Neuron (in vitro differentiated cells): ENCODE data around the gene ARCN1.
A peak's percentile ranks its signal among the peaks of the same experiment; 100 is the strongest.

Source experiments
- H2AFZ ChIP-seq: one replicate; pipeline ENCODE4 v1.6.1; 2013; ENCODE audit warnings: low read depth, mild to moderate bottlenecking, inconsistent platforms, low read length, moderate library complexity
- H3K27me3 ChIP-seq: one replicate; pipeline ENCODE4 v1.6.1; 2013; ENCODE audit warnings: low read length; ENCODE audit not compliant: insufficient read depth
- H3K36me3 ChIP-seq: one replicate; pipeline ENCODE4 v1.6.1; 2013; ENCODE audit warnings: low read length; ENCODE audit not compliant: insufficient read depth
- H3K4me1 ChIP-seq: one replicate; pipeline ENCODE4 v1.6.1; 2013; ENCODE audit warnings: low read length; ENCODE audit not compliant: insufficient read depth
- H3K4me3 ChIP-seq: 2 replicates; pipeline ENCODE4 v1.5.1; 2013; ENCODE audit warnings: mild to moderate bottlenecking, low read length, moderate library complexity
- H3K9me3 ChIP-seq: one replicate; pipeline ENCODE4 v1.6.1; 2013; ENCODE audit warnings: low read length

Gene ARCN1

DNA sequence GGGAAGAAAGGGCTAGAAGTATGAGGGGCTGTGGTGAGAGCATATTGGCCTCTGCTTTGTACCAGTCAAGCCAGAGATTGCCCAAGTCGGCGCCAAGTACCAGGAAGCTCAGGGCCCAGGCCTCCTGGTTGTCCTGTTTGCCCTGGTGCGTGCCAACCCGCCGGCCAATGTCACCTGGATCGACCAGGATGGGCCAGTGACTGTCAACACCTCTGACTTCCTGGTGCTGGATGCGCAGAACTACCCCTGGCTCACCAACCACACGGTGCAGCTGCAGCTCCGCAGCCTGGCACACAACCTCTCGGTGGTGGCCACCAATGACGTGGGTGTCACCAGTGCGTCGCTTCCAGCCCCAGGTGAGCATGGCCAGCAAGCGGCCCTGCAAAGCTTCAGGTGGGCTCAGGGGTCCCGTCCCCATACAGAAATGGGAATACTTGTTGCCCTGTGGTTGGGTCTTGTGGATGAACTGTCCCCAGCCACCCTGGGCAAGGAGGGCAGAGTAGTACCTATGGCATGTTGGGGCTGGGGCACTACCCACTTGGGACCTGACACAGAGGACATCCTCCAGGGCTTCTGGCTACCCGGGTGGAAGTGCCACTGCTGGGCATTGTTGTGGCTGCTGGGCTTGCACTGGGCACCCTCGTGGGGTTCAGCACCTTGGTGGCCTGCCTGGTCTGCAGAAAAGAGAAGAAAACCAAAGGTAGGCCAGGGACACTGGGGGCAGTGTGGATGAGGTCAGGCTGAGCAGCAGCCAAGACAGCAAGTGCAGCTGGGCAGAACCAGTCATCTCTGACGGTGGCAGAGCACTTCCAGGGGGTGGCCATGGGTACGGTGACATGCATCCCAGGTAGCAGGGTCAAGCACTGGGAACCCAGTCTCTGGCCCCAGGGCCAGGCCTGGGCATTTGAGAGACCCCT lies 39.1 kb upstream of the ARCN1 start:
- Histone ChIP-seq H3K9me3 (no peaks in the 10 kb centered on the region), H3K27me3 (no peaks in the 10 kb centered on the region), H2AFZ (no peak overlapping the region), H3K36me3 (peaks cover 32% of the 10 kb centered on the region), H3K4me3 (no peak overlapping the region), H3K4me1 (peaks cover 11% of the 10 kb centered on the region)

DNA sequence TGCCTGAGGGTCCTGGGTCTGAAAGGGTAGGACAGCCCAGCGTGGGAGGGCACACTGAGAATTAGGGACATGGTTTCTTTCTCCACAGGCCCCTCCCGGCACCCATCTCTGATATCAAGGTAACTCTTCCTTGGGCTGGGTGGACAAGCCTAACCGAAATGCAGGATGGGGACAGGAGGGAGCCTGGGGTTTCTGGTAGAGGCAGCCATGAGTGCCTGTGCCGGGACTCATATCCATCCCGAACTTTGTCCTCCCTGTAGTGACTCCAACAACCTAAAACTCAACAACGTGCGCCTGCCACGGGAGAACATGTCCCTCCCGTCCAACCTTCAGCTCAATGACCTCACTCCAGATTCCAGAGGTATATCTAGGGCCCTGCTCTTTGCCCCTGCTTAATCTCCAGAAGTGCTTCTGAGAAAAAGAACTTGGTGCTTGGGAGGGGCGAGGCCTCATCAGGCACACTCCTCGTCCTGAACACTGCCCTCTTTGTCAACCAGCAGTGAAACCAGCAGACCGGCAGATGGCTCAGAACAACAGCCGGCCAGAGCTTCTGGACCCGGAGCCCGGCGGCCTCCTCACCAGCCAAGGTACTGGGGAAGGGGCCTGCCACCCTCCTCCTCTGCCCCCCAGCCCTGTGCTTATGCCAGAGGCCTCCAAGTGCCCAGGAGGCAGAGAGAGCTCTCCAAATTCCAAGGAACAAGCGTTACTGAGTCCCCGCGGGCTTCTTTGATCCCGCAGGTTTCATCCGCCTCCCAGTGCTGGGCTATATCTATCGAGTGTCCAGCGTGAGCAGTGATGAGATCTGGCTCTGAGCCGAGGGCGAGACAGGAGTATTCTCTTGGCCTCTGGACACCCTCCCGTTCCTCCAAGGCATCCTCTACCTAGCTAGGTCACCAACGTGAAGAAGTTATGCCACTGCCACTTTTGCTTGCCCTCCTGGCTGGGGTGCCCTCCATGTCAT lies 38.2 kb upstream of the ARCN1 start:
- Histone ChIP-seq H3K36me3 (peaks cover 23% of the 10 kb centered on the region), H3K4me1 (peaks cover 11% of the 10 kb centered on the region), H3K4me3 (no peak overlapping the region), H3K9me3 (no peaks in the 10 kb centered on the region), H2AFZ (no peak overlapping the region), H3K27me3 (no peaks in the 10 kb centered on the region)

DNA sequence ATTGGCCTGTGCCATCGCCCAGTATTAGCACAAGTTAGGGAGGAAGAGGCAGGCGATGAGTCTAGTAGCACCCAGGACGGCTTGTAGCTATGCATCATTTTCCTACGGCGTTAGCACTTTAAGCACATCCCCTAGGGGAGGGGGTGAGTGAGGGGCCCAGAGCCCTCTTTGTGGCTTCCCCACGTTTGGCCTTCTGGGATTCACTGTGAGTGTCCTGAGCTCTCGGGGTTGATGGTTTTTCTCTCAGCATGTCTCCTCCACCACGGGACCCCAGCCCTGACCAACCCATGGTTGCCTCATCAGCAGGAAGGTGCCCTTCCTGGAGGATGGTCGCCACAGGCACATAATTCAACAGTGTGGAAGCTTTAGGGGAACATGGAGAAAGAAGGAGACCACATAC lies 36.9 kb upstream of the ARCN1 start:
- peaks cover 4% of the 10 kb centered on the region for H3K4me1 ChIP-seq
- H2AFZ ChIP-seq: no peak overlapping the region
- H3K9me3 ChIP-seq: no peaks in the 10 kb centered on the region
- no peak overlapping the region for H3K4me3 ChIP-seq
- no peaks in the 10 kb centered on the region for H3K27me3 ChIP-seq
- H3K36me3 ChIP-seq: peaks cover 23% of the 10 kb centered on the region

DNA sequence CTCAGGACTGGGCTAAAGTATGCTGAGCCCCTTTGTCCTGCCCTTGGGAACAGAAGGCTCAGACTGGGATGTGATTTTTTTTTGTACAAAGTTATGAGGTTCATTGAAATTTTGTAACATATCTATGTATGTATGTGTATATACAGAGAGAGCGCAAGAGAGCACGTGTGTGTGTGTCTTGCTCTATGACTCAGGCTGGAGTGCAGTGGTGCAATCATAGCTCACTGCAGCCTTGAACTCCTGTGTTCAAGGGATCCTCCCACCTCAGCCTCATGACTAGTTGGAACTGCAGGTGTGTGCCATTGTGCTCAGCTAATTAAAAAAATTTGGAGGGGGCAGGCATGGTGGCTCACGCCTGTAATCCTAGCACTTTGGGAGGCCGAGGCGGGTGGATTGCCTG lies 35.5 kb upstream of the ARCN1 start:
- peaks cover 4% of the 10 kb centered on the region for H3K4me1 ChIP-seq
- no peak overlapping the region for H3K4me3 ChIP-seq
- no peak overlapping the region for H2AFZ ChIP-seq
- H3K27me3 ChIP-seq: no peaks in the 10 kb centered on the region
- peaks cover 32% of the 10 kb centered on the region for H3K36me3 ChIP-seq
- H3K9me3 ChIP-seq: no peaks in the 10 kb centered on the region

DNA sequence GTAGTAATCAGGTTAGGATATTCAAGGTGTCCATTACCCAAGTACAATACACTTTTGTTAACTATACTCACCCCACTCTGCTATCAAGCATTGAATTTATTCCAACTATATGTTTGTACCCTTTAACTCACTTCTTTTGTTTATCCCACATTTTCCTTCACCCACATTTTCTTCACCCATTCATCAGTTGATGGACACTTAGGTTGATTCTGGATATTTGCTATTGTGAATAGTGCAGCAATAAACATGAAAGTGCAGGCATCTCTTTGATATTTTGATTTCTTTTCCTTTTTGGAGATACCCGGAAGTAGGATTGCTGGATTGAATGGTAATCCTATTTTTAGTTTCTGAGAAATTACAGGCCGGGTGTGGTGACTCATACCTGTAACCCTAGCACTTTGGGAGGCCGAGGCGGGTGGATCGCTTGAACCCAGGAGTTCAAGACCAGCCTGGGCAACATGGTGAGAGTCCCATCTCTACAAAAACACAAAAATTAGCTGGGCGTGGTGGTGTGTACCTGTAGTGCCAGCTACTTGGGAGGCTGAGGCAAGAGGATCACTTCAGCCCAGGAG lies 34.7 kb upstream of the ARCN1 start:
- Histone ChIP-seq H3K36me3 (peaks cover 38% of the 10 kb centered on the region), H3K9me3 (no peaks in the 10 kb centered on the region), H2AFZ (no peak overlapping the region), H3K27me3 (no peaks in the 10 kb centered on the region), H3K4me3 (no peak overlapping the region), H3K4me1 (no peaks in the 10 kb centered on the region)

DNA sequence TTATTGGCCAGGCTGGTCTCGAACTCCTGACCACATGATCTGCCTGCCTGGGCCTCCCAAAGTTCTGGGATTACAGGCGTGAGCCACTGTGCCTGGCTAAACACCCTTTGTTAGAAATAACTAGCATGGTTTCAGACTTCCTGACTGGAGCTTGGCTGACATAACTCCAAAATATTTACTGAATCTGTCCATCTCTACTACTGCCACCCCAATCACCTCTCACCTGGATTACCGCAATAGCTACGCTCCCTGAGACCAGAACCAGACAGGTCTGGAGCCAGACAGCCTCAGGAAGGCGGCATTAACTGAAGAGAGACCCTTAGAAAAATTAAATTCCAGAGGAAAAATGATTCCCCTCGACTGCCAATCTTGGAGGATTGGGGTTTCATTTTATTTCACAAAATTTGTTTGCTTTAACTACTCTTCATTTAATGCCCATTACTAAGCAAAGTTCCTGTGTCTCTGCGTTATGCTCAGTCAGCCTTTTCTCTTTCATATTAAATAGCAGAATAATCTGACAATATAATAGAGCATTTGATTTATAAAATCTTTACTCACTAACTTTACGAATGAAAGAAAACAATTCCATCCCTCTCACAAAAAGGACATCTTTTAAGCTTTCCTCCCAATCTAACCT lies 28.1 kb upstream of the ARCN1 start:
- no peaks in the 10 kb centered on the region for H3K4me1 ChIP-seq
- no peak overlapping the region for H3K4me3 ChIP-seq
- H3K27me3 ChIP-seq: no peaks in the 10 kb centered on the region
- H2AFZ ChIP-seq: no peak overlapping the region
- H3K36me3 ChIP-seq: peaks cover 42% of the 10 kb centered on the region
- no peaks in the 10 kb centered on the region for H3K9me3 ChIP-seq

DNA sequence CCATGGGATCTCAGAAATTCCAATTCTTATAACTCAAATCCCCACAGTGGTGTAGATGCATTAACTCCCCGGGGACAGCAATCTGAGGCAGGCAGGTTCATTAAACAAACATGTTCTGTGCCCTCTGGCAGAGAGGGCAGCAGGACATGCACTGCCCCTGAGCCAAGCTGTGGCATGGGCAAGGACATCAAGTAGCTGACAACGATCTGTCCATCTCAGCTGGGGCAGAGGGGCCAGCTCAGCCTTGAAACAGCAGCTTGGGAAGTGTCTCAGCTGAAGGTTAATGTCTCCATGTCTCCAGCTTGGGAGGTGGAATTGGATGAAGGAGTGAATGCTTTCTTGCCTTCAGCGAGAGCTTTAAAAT lies 27.6 kb upstream of the ARCN1 start:
- H3K4me3 ChIP-seq: no peak overlapping the region
- H3K36me3 ChIP-seq: peaks cover 42% of the 10 kb centered on the region
- H3K4me1 ChIP-seq: no peaks in the 10 kb centered on the region
- no peak overlapping the region for H2AFZ ChIP-seq
- no peaks in the 10 kb centered on the region for H3K9me3 ChIP-seq
- H3K27me3 ChIP-seq: no peaks in the 10 kb centered on the region

DNA sequence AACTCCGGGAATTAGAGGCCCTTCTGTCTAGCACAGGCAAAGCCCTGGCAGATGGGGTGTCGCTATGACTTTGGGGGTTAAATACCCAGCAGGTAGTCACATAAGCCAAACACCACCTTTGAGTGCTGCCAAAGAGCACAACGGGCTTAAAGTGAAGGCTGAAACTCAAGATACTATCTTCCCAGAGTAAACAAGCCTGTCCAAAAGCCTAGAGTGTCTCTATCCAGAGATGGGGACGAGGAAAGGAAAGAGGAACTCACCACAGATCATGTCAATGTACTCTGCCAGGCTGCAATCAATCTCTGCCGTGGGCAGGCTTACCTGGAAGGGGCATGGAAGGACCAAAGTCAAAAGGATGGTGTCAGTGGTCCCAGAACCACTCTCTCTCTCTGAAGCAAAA lies 26.7 kb upstream of the ARCN1 start:
- H3K27me3 ChIP-seq: no peaks in the 10 kb centered on the region
- no peak overlapping the region for H3K4me3 ChIP-seq
- peaks cover 44% of the 10 kb centered on the region for H3K36me3 ChIP-seq
- no peak overlapping the region for H2AFZ ChIP-seq
- H3K9me3 ChIP-seq: no peaks in the 10 kb centered on the region
- no peaks in the 10 kb centered on the region for H3K4me1 ChIP-seq

DNA sequence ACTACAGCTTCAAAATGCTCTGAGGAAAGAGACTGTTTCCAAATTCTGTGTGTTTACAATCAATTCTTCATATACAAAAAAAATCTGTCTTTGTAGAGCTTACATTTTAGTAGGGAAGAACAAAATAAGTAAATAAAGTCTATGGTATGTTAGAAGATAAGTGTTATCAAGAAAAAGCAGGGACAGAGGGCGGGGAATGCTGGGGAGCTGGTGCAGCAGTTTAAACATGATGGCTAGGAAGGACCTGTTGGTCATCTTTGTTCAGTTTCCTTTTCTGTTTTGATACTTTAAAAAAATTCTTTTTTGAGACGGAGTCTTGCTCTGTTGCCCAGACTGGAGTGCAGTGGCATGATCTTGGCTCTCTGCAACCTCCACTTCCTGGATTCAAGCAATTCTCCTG lies 25.1 kb upstream of the ARCN1 start:
- peaks cover 42% of the 10 kb centered on the region for H3K36me3 ChIP-seq
- no peak overlapping the region for H2AFZ ChIP-seq
- no peak overlapping the region for H3K4me3 ChIP-seq

DNA sequence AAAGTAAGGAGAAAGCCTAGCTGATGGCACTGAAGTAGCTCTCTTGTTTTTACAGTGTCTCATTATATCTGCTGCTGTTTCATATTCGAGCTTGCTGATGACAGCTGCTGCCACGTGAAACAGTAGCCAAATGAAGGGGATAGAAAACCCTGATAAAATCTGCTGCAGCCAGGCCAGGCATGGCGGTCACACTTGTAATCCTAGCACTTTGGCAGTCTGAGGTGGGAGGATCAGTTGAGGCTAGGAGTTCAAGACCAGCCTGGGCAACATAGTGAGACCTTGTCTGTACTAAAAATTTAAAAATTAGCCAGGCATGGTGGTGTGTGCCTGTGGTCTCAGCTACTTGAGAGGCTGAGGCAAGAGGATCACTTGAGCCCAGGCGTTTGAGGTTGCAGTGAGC lies 19.9 kb upstream of the ARCN1 start:
- H3K27me3 ChIP-seq: no peaks in the 10 kb centered on the region
- no peak overlapping the region for H2AFZ ChIP-seq
- no peaks in the 10 kb centered on the region for H3K4me1 ChIP-seq
- H3K36me3 ChIP-seq: peaks cover 41% of the 10 kb centered on the region
- no peak overlapping the region for H3K4me3 ChIP-seq
- no peaks in the 10 kb centered on the region for H3K9me3 ChIP-seq

More for the DNA sequence above, 25.1 kb upstream of the ARCN1 start:
- H3K4me1 ChIP-seq: no peaks in the 10 kb centered on the region
- no peaks in the 10 kb centered on the region for H3K27me3 ChIP-seq
- no peaks in the 10 kb centered on the region for H3K9me3 ChIP-seq

DNA sequence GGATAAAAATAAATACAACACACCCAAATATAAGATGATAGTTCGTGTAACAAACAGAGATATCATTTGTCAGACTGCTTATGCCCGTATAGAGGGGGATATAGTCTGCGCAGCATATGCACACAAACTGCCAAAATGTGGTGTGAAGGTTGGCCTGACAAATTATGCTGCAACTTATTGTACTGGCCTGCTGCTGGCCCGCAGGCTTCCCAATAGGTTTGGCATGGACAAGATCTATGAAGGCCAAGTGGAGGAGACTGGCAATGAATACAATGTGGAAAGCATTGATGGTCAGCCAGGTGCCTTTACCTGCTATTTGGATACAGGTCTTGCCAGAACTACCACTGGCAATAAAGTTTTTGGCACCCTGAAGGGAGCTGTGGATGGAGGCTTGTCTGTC lies 11.4 kb upstream of the ARCN1 start:
- H3K9me3 ChIP-seq: no peaks in the 10 kb centered on the region
- no peak overlapping the region for H3K4me3 ChIP-seq
- H2AFZ ChIP-seq: no peak overlapping the region
- H3K36me3 ChIP-seq: peaks cover 25% of the 10 kb centered on the region
- peaks cover 6% of the 10 kb centered on the region for H3K4me1 ChIP-seq
- no peaks in the 10 kb centered on the region for H3K27me3 ChIP-seq

DNA sequence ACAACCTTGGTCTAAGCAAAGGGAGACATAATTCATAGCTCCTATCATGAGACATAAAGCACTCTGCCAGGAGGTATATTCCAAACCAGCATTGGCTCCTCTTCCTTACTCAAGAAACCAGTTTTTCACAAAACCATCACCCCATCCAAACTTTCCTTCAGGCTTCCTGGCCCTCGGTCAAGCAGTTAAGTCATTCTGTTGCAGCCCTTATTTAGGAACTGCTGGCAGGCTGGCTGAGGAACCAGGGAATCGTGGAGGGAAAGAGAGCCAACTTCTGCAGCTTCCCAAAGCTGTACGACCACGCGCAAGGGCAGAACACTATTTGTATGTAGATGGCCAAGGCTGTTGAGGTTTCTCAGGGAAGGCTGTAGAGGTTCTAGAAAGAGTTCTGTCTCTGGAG lies 7.2 kb upstream of the ARCN1 start:
- Histone ChIP-seq H3K36me3 (peaks cover 5% of the 10 kb centered on the region), H3K4me1 (peaks cover 6% of the 10 kb centered on the region), H2AFZ (no peak overlapping the region), H3K9me3 (no peaks in the 10 kb centered on the region), H3K27me3 (no peaks in the 10 kb centered on the region), H3K4me3 (peak overlapping the region; percentile 25)
